ENCODE measurements around the gene DTNB. TPM values are rescaled to one million over a fixed set of nuclear protein-coding genes. Genes with fewer than 3 reads are reported as not detected.

DTNB gene
- total RNA-seq, 4 donors from 2014 or later = 3.0 to 7.5 (median 4.3) TPM

- Histone ChIP-seq H3K4me3 (no peak overlapping the region), H3K36me3 (no peaks in the 10 kb centered on the region), H3K4me1 (no peaks in the 10 kb centered on the region), H3K27me3 (no peaks in the 10 kb centered on the region), H3K9me3 (no peaks in the 10 kb centered on the region), H3K27ac (replicated peaks in 1 of 4) (no peak overlapping the region)
- intact Hi-C loops (cut with DNase I) = no loop called here
- WGBS = 18% methylated on average over 1 of the region's 1 CpG
- TF ChIP-seq POLR2A (IDR thresholded peaks at IDR 0.05; ENCODE audit: low read depth) = no peak
- no peak for TF ChIP-seq POLR2AphosphoS5 (IDR thresholded peaks at IDR 0.05)
- TF ChIP-seq, protein P1, sequence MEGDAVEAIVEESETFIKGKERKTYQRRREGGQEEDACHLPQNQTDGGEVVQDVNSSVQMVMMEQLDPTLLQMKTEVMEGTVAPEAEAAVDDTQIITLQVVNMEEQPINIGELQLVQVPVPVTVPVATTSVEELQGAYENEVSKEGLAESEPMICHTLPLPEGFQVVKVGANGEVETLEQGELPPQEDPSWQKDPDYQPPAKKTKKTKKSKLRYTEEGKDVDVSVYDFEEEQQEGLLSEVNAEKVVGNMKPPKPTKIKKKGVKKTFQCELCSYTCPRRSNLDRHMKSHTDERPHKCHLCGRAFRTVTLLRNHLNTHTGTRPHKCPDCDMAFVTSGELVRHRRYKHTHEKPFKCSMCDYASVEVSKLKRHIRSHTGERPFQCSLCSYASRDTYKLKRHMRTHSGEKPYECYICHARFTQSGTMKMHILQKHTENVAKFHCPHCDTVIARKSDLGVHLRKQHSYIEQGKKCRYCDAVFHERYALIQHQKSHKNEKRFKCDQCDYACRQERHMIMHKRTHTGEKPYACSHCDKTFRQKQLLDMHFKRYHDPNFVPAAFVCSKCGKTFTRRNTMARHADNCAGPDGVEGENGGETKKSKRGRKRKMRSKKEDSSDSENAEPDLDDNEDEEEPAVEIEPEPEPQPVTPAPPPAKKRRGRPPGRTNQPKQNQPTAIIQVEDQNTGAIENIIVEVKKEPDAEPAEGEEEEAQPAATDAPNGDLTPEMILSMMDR (IDR thresholded peaks at IDR 0.05) = no peak
- TF ChIP-seq EP300 (IDR thresholded peaks at IDR 0.05) = no peak
- no peak for DNase-seq (ENCODE audit: extremely low spot score)
These were observed 16.7 kb upstream of the DTNB start for GRCh38 chr2:25690058-25690457.

DNA sequence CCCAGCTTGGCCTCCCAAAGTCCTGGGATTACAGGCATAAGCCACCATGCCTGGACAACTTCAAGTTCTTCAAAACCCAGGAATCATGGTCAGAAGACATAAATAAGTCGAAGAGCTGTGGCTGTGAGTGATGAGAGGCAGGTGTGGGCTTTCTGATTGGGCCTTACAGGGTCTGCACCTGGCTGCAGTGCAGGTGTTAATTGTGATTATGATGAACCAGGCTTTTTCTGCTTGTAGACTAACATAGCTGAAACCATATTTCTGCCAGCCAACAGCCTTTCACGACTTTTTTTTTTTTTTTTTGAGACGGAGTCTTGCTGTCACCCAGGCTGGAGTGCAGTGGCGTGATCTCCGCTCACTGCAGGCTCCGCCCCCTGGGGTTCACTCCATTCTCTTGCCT is 14.9 kb upstream of the DTNB start:
- no peak for DNase-seq (ENCODE audit: extremely low spot score)
- intact Hi-C loops (cut with DNase I) = no loop called here
- Histone ChIP-seq H3K4me1 (no peaks in the 10 kb centered on the region), H3K9me3 (no peaks in the 10 kb centered on the region), H3K27me3 (no peaks in the 10 kb centered on the region), H3K4me3 (no peak overlapping the region), H3K36me3 (no peaks in the 10 kb centered on the region), H3K27ac (replicated peaks in 1 of 4) (no peak overlapping the region)
- TF ChIP-seq, protein P1 (IDR thresholded peaks at IDR 0.05) = no peak
- TF ChIP-seq POLR2A (IDR thresholded peaks at IDR 0.05; ENCODE audit: low read depth) (no peak), POLR2AphosphoS5 (IDR thresholded peaks at IDR 0.05) (no peak), EP300 (IDR thresholded peaks at IDR 0.05) (no peak)
- WGBS = 92% methylated on average over 6 of the region's 6 CpGs

DNA sequence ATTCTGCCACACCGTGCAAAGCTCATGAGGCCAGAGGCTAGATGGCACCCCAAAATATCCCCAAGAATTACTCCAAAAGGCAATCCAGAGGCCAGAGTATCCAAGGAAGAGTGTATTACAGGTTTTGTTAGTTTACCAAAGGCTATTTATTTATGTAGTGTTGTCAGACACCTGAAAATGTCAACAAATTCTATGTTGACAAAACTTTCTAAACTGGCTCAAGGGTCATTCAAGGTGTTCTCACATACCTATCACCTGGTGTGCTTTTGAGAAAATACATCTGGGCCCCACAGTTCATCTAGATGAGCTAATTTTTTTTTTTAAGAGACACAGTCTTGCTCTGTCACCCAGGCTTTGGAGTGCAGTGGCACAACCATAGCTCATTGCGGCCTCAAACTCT is 12.4 kb upstream of the DTNB start:
- Histone ChIP-seq H3K27me3 (no peaks in the 10 kb centered on the region), H3K4me3 (no peak overlapping the region), H3K4me1 (no peaks in the 10 kb centered on the region), H3K9me3 (no peaks in the 10 kb centered on the region), H3K36me3 (no peaks in the 10 kb centered on the region), H3K27ac (replicated peaks in 1 of 4) (no peak overlapping the region)
- DNase-seq (ENCODE audit: extremely low spot score) = no peak
- intact Hi-C loops (cut with DNase I) = no loop called here
- 81% methylated on average over 2 of the region's 2 CpGs for WGBS
- no peak for TF ChIP-seq POLR2A (IDR thresholded peaks at IDR 0.05; ENCODE audit: low read depth)
- TF ChIP-seq, protein P1 (IDR thresholded peaks at IDR 0.05) = no peak
- TF ChIP-seq EP300 (IDR thresholded peaks at IDR 0.05) = no peak
- TF ChIP-seq POLR2AphosphoS5 (IDR thresholded peaks at IDR 0.05) = no peak

- Histone ChIP-seq H3K36me3 (no peaks in the 10 kb centered on the region), H3K4me3 (no peak overlapping the region), H3K4me1 (no peaks in the 10 kb centered on the region), H3K9me3 (no peaks in the 10 kb centered on the region), H3K27ac (replicated peaks in 1 of 4) (no peak overlapping the region), H3K27me3 (no peaks in the 10 kb centered on the region)
- TF ChIP-seq POLR2AphosphoS5 (IDR thresholded peaks at IDR 0.05) (no peak), POLR2A (IDR thresholded peaks at IDR 0.05; ENCODE audit: low read depth) (no peak), EP300 (IDR thresholded peaks at IDR 0.05) (no peak)
- TF ChIP-seq, protein P1 (IDR thresholded peaks at IDR 0.05) = no peak
- intact Hi-C loops (cut with DNase I) = no loop called here
- peak; percentile 26 for DNase-seq (ENCODE audit: extremely low spot score)
- 84% methylated on average over 20 of the region's 20 CpGs for WGBS
These were observed 11.4 kb upstream of the DTNB start for GRCh38 chr2:25684577-25685473.

All from esophagus muscularis mucosa (tissue), 4 donors.